ENCODE measurements around the gene KCNQ5.

Gene KCNQ5

GRCh38 chr6:72755752-72756151 lies 133.9 kb downstream of the KCNQ5 start:
- no peak for DNase-seq

- DNase-seq, result no peak
These were observed 135.2 kb downstream of the KCNQ5 start for GRCh38 chr6:72757048-72757447.

- DNase-seq, result no peak
These were observed 136.1 kb downstream of the KCNQ5 start for GRCh38 chr6:72757926-72758325.

GRCh38 chr6:72758901-72759300 lies 137.0 kb downstream of the KCNQ5 start:
- no peak for DNase-seq

GRCh38 chr6:72760114-72760793 lies 138.4 kb downstream of the KCNQ5 start:
- no peak for DNase-seq

- no peak for DNase-seq
These were observed 139.9 kb downstream of the KCNQ5 start for GRCh38 chr6:72761761-72762160.

GRCh38 chr6:72769459-72770125 lies 147.7 kb downstream of the KCNQ5 start:
- no peak for DNase-seq

- no peak for DNase-seq
These were observed 149.1 kb downstream of the KCNQ5 start for GRCh38 chr6:72770959-72771358.

- DNase-seq, result no peak
These were observed 154.6 kb downstream of the KCNQ5 start for GRCh38 chr6:72776456-72776855.

GRCh38 chr6:72781624-72782023 lies 159.8 kb downstream of the KCNQ5 start:
- no peak for DNase-seq

- DNase-seq, result no peak
These were observed 161.2 kb downstream of the KCNQ5 start for GRCh38 chr6:72783035-72783434.

- no peak for DNase-seq
These were observed 161.8 kb downstream of the KCNQ5 start for GRCh38 chr6:72783666-72784065.

- DNase-seq, result no peak
These were observed 162.2 kb downstream of the KCNQ5 start for GRCh38 chr6:72784071-72784470.

- no peak for DNase-seq
These were observed 162.7 kb downstream of the KCNQ5 start for GRCh38 chr6:72784581-72784980.

- no peak for DNase-seq
These were observed 165.6 kb downstream of the KCNQ5 start for GRCh38 chr6:72787391-72788031.

GRCh38 chr6:72788188-72788587 lies 166.3 kb downstream of the KCNQ5 start:
- no peak for DNase-seq

- no peak for DNase-seq
These were observed 167.3 kb downstream of the KCNQ5 start for GRCh38 chr6:72789145-72789544.

GRCh38 chr6:72792692-72793091 lies 170.8 kb downstream of the KCNQ5 start:
- DNase-seq, result no peak

- no peak for DNase-seq
These were observed 172.0 kb downstream of the KCNQ5 start for GRCh38 chr6:72793641-72794395.

- no peak for DNase-seq
These were observed 176.3 kb downstream of the KCNQ5 start for GRCh38 chr6:72798196-72798595.

GRCh38 chr6:72809746-72810379 lies 188.0 kb downstream of the KCNQ5 start:
- no peak for DNase-seq

GRCh38 chr6:72810571-72811280 lies 188.9 kb downstream of the KCNQ5 start:
- no peak for DNase-seq
